GM08714 (cell line): ENCODE results near the gene ITGA11.

Experiments
- H3K4me3 ChIP-seq: fragments of 200-500 bp; sonication (Bioruptor generic); 2 replicates; pipeline ENCODE4 v1.5.1; 2014; ENCODE audit warnings: mild to moderate bottlenecking, low read length, inconsistent platforms
- ZNF274 ChIP-seq: IDR thresholded peaks from 2 replicates; pipeline ENCODE4 v1.6.1; 2012; ENCODE audit warnings: mild to moderate bottlenecking, low read depth, low read length

Gene ITGA11

GRCh38 chr15:68278595-68279405 lies 153.2 kb downstream of the ITGA11 start:
- no peak for TF ChIP-seq ZNF274
- H3K4me3 ChIP-seq: peak overlapping the region; percentile 97

DNA sequence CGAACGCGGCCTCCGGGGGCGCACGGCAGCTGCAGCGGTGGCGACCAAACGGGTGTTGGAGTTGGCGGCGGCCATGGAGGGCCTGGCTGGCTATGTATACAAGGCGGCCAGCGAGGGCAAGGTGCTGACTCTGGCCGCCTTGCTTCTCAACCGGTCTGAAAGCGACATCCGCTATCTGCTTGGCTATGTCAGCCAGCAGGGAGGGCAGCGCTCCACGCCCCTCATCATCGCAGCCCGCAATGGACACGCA lies 153.7 kb downstream of the ITGA11 start:
- peak overlapping the region; percentile 97 for H3K4me3 ChIP-seq
- TF ChIP-seq ZNF274: no peak

- peak within 1 kb of the TSS; percentile 97 for H3K4me3 ChIP-seq
- no peak for TF ChIP-seq ZNF274
Observed at GRCh38 chr15:68277603-68278344, 154.2 kb downstream of the ITGA11 start, which contains the start of gene FEM1B. Gene FEM1B, plus strand, starts transcription at chr15:68277745. Its CDS starts 673 bp downstream, at chr15:68278418.

GRCh38 chr15:68277131-68277602 lies 154.8 kb downstream of the ITGA11 start:
- TF ChIP-seq ZNF274: no peak
- peak overlapping the region; percentile 97 for H3K4me3 ChIP-seq

GRCh38 chr15:68276668-68277067 lies 155.3 kb downstream of the ITGA11 start:
- H3K4me3 ChIP-seq: peak overlapping the region; percentile 97
- TF ChIP-seq ZNF274: no peak

DNA sequence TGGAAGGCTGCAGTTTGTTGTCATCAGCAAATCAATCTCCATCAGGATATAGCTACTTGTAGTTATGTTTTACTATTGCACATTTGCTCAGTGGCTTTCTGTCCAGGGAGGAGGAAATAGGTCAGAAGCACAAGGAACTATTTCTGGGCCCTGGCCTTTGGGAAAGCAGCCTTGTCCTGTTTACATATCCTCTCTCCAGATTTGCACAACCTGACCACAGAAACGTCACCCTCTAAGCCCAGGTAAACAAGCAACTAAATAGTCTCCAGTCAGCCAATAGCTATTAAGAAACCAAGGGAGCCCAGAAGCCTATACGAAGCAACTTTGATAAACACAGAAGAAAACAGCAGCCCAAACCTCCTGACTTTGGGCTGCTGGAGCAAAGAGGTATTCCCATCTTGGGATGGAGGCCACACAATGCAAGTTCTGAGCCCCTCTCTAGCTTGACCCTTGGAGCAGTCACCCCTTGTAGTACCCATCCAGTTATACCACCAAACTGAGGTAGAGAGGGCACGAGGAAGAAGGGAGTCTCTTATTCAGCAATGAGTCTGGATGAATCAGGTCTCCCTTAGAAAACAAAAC lies 156.7 kb downstream of the ITGA11 start:
- H3K4me3 ChIP-seq: no peak overlapping the region
- TF ChIP-seq ZNF274: no peak

- TF ChIP-seq ZNF274: no peak
- no peak overlapping the region for H3K4me3 ChIP-seq
Observed at GRCh38 chr15:68274201-68274848, 157.6 kb downstream of the ITGA11 start.

GRCh38 chr15:68272721-68273271 lies 159.2 kb downstream of the ITGA11 start:
- H3K4me3 ChIP-seq: no peak overlapping the region
- no peak for TF ChIP-seq ZNF274

- no peak overlapping the region for H3K4me3 ChIP-seq
- TF ChIP-seq ZNF274: no peak
Observed at GRCh38 chr15:68271854-68272471, 160.0 kb downstream of the ITGA11 start.

GRCh38 chr15:68268405-68268804 lies 163.6 kb downstream of the ITGA11 start:
- no peak for TF ChIP-seq ZNF274

GRCh38 chr15:68265674-68266073 lies 166.3 kb downstream of the ITGA11 start:
- H3K4me3 ChIP-seq: no peak overlapping the region
- no peak for TF ChIP-seq ZNF274

More at GRCh38 chr15:68268405-68268804, 163.6 kb downstream of the ITGA11 start:
- no peak overlapping the region for H3K4me3 ChIP-seq

DNA sequence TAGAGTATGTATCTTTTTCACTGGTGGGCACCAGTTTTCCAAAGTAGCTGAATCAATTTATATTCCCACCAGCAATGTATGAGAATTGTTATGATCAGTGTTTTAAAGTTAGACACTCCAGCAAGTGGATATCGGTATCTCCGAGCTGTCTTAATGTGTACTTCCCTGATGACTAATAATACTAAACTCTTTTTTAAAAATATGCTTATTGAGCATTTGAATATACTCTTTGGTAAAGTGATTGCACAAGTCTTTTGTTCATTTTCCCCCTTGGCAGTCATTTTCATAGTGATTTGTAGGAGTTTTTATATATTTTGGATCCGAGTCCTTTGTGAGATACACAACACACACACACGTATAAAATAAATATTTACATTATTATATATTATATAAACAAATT lies 166.9 kb downstream of the ITGA11 start:
- no peak for TF ChIP-seq ZNF274
- no peak overlapping the region for H3K4me3 ChIP-seq

GRCh38 chr15:68264282-68264681 lies 167.7 kb downstream of the ITGA11 start:
- H3K4me3 ChIP-seq: no peak overlapping the region
- TF ChIP-seq ZNF274: no peak
